Measurements from ENCODE around the gene DBH. TPM values are rescaled to one million over a fixed set of nuclear protein-coding genes. Genes with fewer than 3 reads are reported as not detected.

The DBH gene
- not detected in 2 replicates for total RNA-seq

- intact Hi-C loops (cut with micrococcal nuclease): no loop called here
- Mint-ChIP-seq H3K4me1 (no peaks in the 10 kb centered on the region), H3K4me3 (no peak within 1 kb of the TSS), H3K27me3 (no peaks in the 10 kb centered on the region), H3K27ac (no peak within 1 kb of the TSS), H3K9me3 (no peaks in the 10 kb centered on the region), H3K36me3 (ENCODE audit: low read depth) (no peaks in the 10 kb centered on the region)
- DNase-seq: no peak
Observed at GRCh38 chr9:133635533-133636531, at the start of gene DBH. Gene DBH, plus strand, starts transcription at chr9:133636363. Its CDS starts 9 bp downstream, at chr9:133636372.

DNA sequence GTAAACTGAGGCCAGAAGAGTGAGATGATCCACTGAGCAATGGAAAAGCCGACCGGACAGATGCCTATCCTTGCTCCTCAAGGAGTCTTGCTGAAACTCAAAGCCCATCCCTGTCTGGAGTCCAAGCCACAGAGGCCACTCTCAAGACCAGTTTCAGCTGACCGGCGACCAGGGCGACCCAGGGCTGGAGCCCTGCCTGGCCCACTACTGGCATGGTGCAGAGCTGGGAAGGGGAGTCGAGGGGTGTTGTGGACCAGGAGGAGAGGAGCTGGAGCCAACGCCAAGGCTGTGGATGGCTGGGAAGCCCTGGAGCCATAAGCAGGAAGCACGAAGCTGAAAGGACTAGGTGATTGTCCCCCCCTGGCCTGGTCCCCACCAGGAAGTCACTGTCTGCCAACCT, 49.1 kb upstream of the DBH start:
- Mint-ChIP-seq H3K4me3 (no peak overlapping the region), H3K9me3 (peaks cover 5% of the 10 kb centered on the region), H3K27me3 (peaks cover 17% of the 10 kb centered on the region), H3K4me1 (no peaks in the 10 kb centered on the region), H3K27ac (no peak overlapping the region), H3K36me3 (ENCODE audit: low read depth) (no peaks in the 10 kb centered on the region)
- intact Hi-C loops (cut with micrococcal nuclease): loop anchor here (10.0 kb wide), 1 partner anchor 138 kb away; no protein-coding TSS in a partner anchor
- DNase-seq: no peak

GRCh38 chr9:133587466-133587865, 48.7 kb upstream of the DBH start:
- intact Hi-C loops (cut with micrococcal nuclease): loop anchor here (10.0 kb wide), 1 partner anchor 137 kb away; no protein-coding TSS in a partner anchor
- H3K27me3 Mint-ChIP-seq: peaks cover 17% of the 10 kb centered on the region
- H3K27ac Mint-ChIP-seq: no peak overlapping the region
- H3K4me3 Mint-ChIP-seq: no peak overlapping the region
- no peaks in the 10 kb centered on the region for H3K36me3 Mint-ChIP-seq (ENCODE audit: low read depth)
- H3K4me1 Mint-ChIP-seq: no peaks in the 10 kb centered on the region
- DNase-seq: no peak
- H3K9me3 Mint-ChIP-seq: peaks cover 5% of the 10 kb centered on the region

DNA sequence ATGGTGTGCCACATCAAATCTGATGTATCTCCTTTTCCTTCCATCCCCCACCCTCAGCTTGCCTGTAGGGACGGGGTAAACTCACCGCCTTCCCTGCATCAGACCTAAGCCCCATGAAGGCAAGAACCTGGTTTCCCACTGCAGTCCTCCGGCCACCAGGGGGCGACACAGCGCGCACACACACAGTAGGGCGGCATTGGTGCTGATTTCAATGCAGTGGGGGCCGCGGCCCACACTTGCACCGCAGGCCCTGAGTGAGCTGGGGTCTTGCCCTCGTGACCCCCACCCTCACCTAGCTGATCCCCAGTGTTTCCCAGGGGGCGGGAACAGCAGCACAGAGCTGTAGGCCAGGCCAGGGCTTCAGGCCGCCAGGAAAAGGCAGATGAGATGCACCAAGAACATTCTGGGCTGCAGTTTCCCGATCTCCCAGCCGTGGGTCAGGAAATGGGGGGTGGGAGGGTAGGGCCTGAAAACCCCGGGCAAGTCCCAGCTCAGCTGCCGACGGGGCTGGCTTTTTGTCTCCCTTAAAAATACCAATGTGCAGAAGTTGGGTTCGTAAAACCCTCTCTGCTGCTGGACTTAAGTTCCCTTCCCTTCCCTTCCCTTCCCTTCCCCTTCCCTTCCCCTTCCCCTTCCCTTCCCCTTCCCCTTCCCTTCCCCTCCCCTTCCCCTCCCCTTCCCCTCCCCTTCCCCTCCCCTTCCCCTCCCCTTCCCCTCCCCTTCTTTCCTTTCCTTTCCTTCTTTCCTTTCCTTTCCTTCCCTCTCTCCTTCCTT, 46.5 kb upstream of the DBH start:
- H3K27ac Mint-ChIP-seq: no peak overlapping the region
- H3K4me1 Mint-ChIP-seq: no peaks in the 10 kb centered on the region
- peaks cover 9% of the 10 kb centered on the region for H3K27me3 Mint-ChIP-seq
- peak; percentile 77 for DNase-seq
- no peaks in the 10 kb centered on the region for H3K36me3 Mint-ChIP-seq (ENCODE audit: low read depth)
- no peak overlapping the region for H3K4me3 Mint-ChIP-seq
- intact Hi-C loops (cut with micrococcal nuclease): loop anchor here (10.0 kb wide), 1 partner anchor 135 kb away; no protein-coding TSS in a partner anchor
- H3K9me3 Mint-ChIP-seq: peaks cover 5% of the 10 kb centered on the region

DNA sequence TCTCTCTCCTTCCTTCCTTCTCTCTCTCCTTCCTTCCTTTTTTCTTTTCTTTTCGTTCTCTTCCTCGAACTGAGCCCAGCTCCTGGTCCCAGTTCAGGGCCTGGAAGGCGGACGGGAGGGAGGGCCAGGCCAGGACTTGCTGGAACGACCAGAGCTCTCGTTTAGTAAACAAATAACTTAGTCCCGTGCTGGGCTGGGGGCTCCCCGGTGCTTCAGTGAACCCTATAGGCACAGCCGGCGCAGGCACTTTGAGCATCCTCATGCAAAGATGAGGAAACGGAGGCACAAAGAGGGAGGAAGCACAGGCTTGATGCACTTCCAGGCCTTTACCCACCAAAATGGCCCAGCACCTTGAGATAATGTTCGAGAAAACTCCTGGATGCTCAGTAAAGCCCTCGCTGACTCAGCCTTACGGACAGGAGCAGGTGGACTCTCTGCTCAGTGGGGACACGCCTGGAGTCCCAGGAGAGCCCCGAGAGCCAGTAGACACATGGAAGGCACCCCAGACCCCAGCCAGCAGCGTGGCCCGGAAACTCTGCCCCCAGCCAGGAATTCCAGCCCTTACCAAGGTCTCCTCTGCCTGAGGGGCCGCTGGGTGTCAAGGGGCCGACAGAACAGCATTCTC, 45.8 kb upstream of the DBH start:
- Mint-ChIP-seq H3K4me3 (no peak overlapping the region), H3K27ac (no peak overlapping the region), H3K36me3 (ENCODE audit: low read depth) (no peaks in the 10 kb centered on the region), H3K4me1 (no peaks in the 10 kb centered on the region), H3K27me3 (peaks cover 4% of the 10 kb centered on the region), H3K9me3 (peaks cover 5% of the 10 kb centered on the region)
- no peak for DNase-seq
- intact Hi-C loops (cut with micrococcal nuclease): no loop called here

- H3K27me3 Mint-ChIP-seq: no peaks in the 10 kb centered on the region
- peaks cover 10% of the 10 kb centered on the region for H3K9me3 Mint-ChIP-seq
- no peak overlapping the region for H3K27ac Mint-ChIP-seq
- no peak overlapping the region for H3K4me3 Mint-ChIP-seq
- intact Hi-C loops (cut with micrococcal nuclease): no loop called here
- H3K4me1 Mint-ChIP-seq: no peaks in the 10 kb centered on the region
- H3K36me3 Mint-ChIP-seq (ENCODE audit: low read depth): no peaks in the 10 kb centered on the region
- no peak for DNase-seq
Observed at GRCh38 chr9:133591116-133591910, 44.9 kb upstream of the DBH start.

DNA sequence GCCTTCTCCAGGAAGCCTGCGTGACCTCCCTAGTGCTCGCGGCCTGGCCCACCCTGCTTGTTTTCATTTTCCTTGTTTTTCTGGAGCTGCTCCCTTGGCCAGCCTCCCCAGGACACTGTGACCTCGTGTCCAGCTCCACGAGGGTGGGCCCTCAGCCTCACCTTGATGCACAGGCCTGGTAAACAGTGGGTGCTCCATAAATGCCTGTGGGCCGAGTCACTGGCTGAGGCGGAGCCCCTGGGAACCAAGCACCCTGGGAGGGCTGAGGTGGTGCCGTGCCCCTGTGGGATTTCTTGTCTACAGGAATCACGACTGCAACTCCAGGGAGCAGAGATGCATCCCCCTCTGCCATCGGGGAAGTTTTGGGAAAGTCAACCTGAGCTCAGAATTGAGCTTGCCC, 44.2 kb upstream of the DBH start:
- H3K36me3 Mint-ChIP-seq (ENCODE audit: low read depth): no peaks in the 10 kb centered on the region
- peaks cover 12% of the 10 kb centered on the region for H3K9me3 Mint-ChIP-seq
- no peak for DNase-seq
- no peaks in the 10 kb centered on the region for H3K4me1 Mint-ChIP-seq
- intact Hi-C loops (cut with micrococcal nuclease): no loop called here
- no peaks in the 10 kb centered on the region for H3K27me3 Mint-ChIP-seq
- no peak overlapping the region for H3K27ac Mint-ChIP-seq
- no peak overlapping the region for H3K4me3 Mint-ChIP-seq

GRCh38 chr9:133592731-133593409, 43.3 kb upstream of the DBH start:
- peaks cover 19% of the 10 kb centered on the region for H3K9me3 Mint-ChIP-seq
- peak; percentile 66 for DNase-seq
- H3K4me3 Mint-ChIP-seq: no peak overlapping the region
- no peaks in the 10 kb centered on the region for H3K27me3 Mint-ChIP-seq
- H3K36me3 Mint-ChIP-seq (ENCODE audit: low read depth): peaks cover 2% of the 10 kb centered on the region
- H3K27ac Mint-ChIP-seq: no peak overlapping the region
- no peaks in the 10 kb centered on the region for H3K4me1 Mint-ChIP-seq
- intact Hi-C loops (cut with micrococcal nuclease): no loop called here

DNA sequence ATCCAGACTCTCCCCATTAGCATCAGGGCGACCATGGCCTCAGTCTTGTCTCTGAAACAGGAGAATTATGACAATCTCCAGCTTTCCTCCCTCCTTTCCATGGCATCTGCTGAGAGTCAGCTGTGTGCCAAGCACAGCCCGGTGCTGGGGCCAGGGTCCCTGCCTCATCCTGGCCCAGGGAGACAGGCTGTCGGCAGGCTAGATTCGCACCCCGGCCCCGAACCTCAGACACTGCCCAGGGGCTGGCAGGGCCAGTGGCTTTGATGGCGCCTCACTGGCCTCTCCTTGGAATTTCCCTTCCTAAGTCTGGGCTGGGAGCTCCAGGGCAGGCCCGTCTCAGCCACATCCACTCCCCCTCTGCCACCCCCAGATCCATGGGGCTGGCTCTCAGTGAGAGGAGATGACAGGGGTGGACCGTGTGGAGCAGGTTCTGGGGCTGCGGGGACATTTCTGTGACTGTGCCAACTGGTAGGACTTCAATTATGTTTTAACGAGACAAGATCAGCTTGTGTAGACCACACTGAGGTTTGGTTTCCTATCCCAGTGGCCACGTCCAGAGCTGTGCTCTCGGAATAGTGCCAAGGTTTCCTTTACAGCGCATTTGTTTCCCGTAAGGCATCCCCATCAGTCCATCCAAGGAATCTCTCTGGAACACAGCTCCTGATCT, 42.4 kb upstream of the DBH start:
- H3K27me3 Mint-ChIP-seq: no peaks in the 10 kb centered on the region
- no peak overlapping the region for H3K27ac Mint-ChIP-seq
- H3K4me3 Mint-ChIP-seq: no peak overlapping the region
- H3K36me3 Mint-ChIP-seq (ENCODE audit: low read depth): peaks cover 2% of the 10 kb centered on the region
- no peak for DNase-seq
- peaks cover 14% of the 10 kb centered on the region for H3K9me3 Mint-ChIP-seq
- intact Hi-C loops (cut with micrococcal nuclease): no loop called here
- H3K4me1 Mint-ChIP-seq: no peaks in the 10 kb centered on the region

DNA sequence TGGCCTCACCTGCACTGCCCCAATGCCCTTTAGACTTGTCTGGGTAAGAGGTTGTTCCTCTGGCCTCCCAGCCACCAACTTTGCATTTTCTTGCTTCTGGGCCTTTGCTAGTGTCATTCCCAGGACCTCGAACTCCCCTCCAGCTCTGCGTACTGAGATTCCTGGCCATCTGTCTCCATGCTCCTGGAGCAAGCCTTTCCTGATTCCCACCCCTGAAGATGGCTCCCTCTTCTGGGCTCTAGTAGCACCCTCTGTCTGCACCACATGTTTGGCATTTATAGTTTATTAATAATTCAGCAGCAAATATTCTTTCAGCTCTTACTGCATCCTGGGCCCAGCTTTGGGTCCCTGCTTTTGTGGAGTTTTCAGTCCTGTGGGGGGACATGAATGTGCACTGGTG, 41.9 kb upstream of the DBH start:
- no peak for DNase-seq
- Mint-ChIP-seq H3K9me3 (peaks cover 14% of the 10 kb centered on the region), H3K4me1 (no peaks in the 10 kb centered on the region), H3K27me3 (no peaks in the 10 kb centered on the region), H3K27ac (no peak overlapping the region), H3K36me3 (ENCODE audit: low read depth) (peaks cover 2% of the 10 kb centered on the region), H3K4me3 (no peak overlapping the region)
- intact Hi-C loops (cut with micrococcal nuclease): no loop called here

DNA sequence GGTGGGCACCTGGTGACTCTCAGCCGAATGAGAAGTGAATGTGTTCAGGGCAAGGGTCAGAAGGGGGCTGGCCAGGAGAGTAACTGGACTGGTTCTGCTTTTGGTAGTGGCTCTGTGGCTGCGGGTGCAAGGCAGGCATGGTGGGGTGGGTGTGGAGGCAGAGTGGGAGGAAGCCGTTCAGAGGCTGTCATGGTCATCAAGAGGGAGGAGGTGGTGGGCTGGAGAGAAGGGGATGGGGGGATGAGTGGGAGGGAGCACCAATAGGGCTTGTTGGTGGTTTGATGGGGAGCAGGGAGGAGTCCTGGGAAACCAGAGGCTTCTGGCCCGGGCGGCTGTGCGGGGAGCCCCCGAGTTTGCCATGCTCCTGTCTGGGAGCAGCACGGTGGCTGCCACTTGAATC, 40.3 kb upstream of the DBH start:
- Mint-ChIP-seq H3K4me1 (no peaks in the 10 kb centered on the region), H3K4me3 (no peak overlapping the region), H3K9me3 (peaks cover 14% of the 10 kb centered on the region), H3K27me3 (no peaks in the 10 kb centered on the region), H3K36me3 (ENCODE audit: low read depth) (peaks cover 2% of the 10 kb centered on the region), H3K27ac (no peak overlapping the region)
- intact Hi-C loops (cut with micrococcal nuclease): no loop called here
- DNase-seq: no peak

DNA sequence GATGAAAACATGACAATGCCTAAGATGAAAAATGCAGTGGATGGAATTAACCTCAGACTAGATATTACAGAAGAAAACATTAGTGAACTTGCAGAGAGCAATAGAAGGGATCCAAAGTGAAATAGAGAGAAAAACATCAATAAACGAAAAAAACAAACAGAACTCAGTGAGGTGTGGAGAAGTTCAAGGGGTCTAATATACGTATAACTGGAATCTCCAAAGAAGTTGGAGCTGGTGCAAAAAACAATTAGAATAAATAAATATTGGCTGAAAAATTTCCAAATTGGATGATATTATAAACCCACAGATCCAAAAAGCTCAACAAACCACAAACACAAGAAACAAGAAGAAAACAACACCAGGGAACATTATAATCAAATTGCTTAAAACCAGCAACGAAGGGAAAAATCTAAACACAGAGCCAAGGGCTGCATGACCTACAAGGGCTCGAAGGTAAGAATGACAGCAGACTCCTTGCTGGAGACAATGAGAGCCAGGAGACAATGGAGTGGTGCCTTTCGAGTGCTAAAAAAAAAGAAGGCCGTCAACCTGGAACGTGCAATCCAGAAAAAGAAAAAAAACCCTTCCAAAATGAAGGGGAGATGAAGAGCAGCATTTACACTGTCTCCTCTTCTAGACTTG, 38.7 kb upstream of the DBH start:
- no peak overlapping the region for H3K27ac Mint-ChIP-seq
- H3K9me3 Mint-ChIP-seq: peaks cover 14% of the 10 kb centered on the region
- no peaks in the 10 kb centered on the region for H3K27me3 Mint-ChIP-seq
- intact Hi-C loops (cut with micrococcal nuclease): no loop called here
- H3K4me3 Mint-ChIP-seq: no peak overlapping the region
- peaks cover 2% of the 10 kb centered on the region for H3K36me3 Mint-ChIP-seq (ENCODE audit: low read depth)
- H3K4me1 Mint-ChIP-seq: no peaks in the 10 kb centered on the region
- no peak for DNase-seq
